D721Med (cell line): ENCODE measurements around the gene NXN.
"Not testable (repeated sequence)": the region's sequence is repeated elsewhere in the genome, so short reads cannot be mapped to it uniquely, and the experiment has no call there.

Experiments
- DNase-seq: peaks from one replicate; pipeline ENCODE4 v3.0.0; 2011; ENCODE audit warnings: low spot score; ENCODE audit not compliant: insufficient read length
- FAIRE-seq: peaks from 2 replicates; lab custom pipeline; 2011; peaks lifted over from hg19 to GRCh38; lab: Jason Lieb, UNC
- CTCF ChIP-seq: IDR thresholded peaks from 2 replicates; pipeline ENCODE4 v1.5.1; 2012; ENCODE audit warnings: mild to moderate bottlenecking, control low read depth; ENCODE audit not compliant: insufficient read depth; ENCODE audit errors: missing control alignments

The NXN gene

GRCh38 chr17:882827-883585 lies 96.6 kb downstream of the NXN start:
- no peak for TF ChIP-seq CTCF
- FAIRE-seq = no peak
- no peak for DNase-seq

- DNase-seq (no peak), FAIRE-seq (no peak)
- TF ChIP-seq CTCF = no peak
Measured at GRCh38 chr17:881778-882177, 97.8 kb downstream of the NXN start.

- no peak for DNase-seq
- no peak for FAIRE-seq
- no peak for TF ChIP-seq CTCF
Measured at GRCh38 chr17:880443-881269, 98.9 kb downstream of the NXN start.

GRCh38 chr17:879546-880442 lies 99.8 kb downstream of the NXN start:
- FAIRE-seq (no peak), DNase-seq (no peak)
- TF ChIP-seq CTCF = no peak

GRCh38 chr17:877630-878029 lies 101.9 kb downstream of the NXN start:
- no peak for TF ChIP-seq CTCF
- no peak for FAIRE-seq
- DNase-seq = no peak

GRCh38 chr17:876272-876671 lies 103.3 kb downstream of the NXN start:
- no peak for DNase-seq

GRCh38 chr17:874590-874989 lies 105.0 kb downstream of the NXN start:
- not testable (repeated sequence) for FAIRE-seq, DNase-seq

More at GRCh38 chr17:876272-876671, 103.3 kb downstream of the NXN start:
- no peak for TF ChIP-seq CTCF
- FAIRE-seq = no peak
